Dendritic cell treated with granulocyte-macrophage colony-stimulating factor and Interleukin-4, amounts not matched to agents 40 ng/mL and 50 ng/mL, for 4 days (primary cell): ENCODE measurements around the gene PRKAA1.

Source experiments
- H3K27ac Mint-ChIP-seq: one replicate; pipeline ENCODE4 v1.8.0; 2022; ENCODE audit warnings: mild to moderate bottlenecking, mixed read lengths
- H3K27me3 Mint-ChIP-seq: one replicate; pipeline ENCODE4 v1.8.0; 2022; ENCODE audit warnings: mild to moderate bottlenecking, mixed read lengths
- H3K36me3 Mint-ChIP-seq: one replicate; pipeline ENCODE4 v1.8.0; 2022; ENCODE audit warnings: low read depth, mixed read lengths
- H3K4me1 Mint-ChIP-seq: one replicate; pipeline ENCODE4 v1.8.0; 2022; ENCODE audit warnings: low read depth, mixed read lengths
- H3K4me3 Mint-ChIP-seq: one replicate; pipeline ENCODE4 v1.8.0; 2022; ENCODE audit warnings: mild to moderate bottlenecking, moderate library complexity, mixed read lengths
- H3K9me3 Mint-ChIP-seq: one replicate; pipeline ENCODE4 v1.8.0; 2022; ENCODE audit warnings: mixed read lengths
- intact Hi-C: fragments of 100-400 bp; cut with micrococcal nuclease; formaldehyde crosslinking; loops from one replicate; pipeline ENCODE4 v1.15.0; 2022

PRKAA1 gene

GRCh38 chr5:40798012-40798800 is at the start of gene PRKAA1:
PRKAA1 (minus strand) TSS chr5:40798374; CDS start chr5:40798189, 185 bp downstream.
- Mint-ChIP-seq H3K4me1 (peaks cover 21% of the 10 kb centered on the region), H3K27ac (peak within 1 kb of the TSS; percentile 82), H3K36me3 (peaks cover 10% of the 10 kb centered on the region), H3K27me3 (peaks cover 3% of the 10 kb centered on the region), H3K9me3 (no peaks in the 10 kb centered on the region), H3K4me3 (peak within 1 kb of the TSS; percentile 83)
- intact Hi-C loops: loop anchor here (1.0 kb wide), 1 partner anchor 42 kb away; no protein-coding TSS in a partner anchor

GRCh38 chr5:40847525-40847924 is 49.4 kb upstream of the PRKAA1 start:
- no peak overlapping the region for H3K4me3 Mint-ChIP-seq
- H3K9me3 Mint-ChIP-seq: no peaks in the 10 kb centered on the region
- intact Hi-C loops: no loop called here
- no peaks in the 10 kb centered on the region for H3K27me3 Mint-ChIP-seq
- H3K4me1 Mint-ChIP-seq: peaks cover 58% of the 10 kb centered on the region
- peaks cover 73% of the 10 kb centered on the region for H3K36me3 Mint-ChIP-seq
- H3K27ac Mint-ChIP-seq: no peak overlapping the region

GRCh38 chr5:40846371-40846770 is 48.2 kb upstream of the PRKAA1 start:
- Mint-ChIP-seq H3K36me3 (peaks cover 65% of the 10 kb centered on the region), H3K9me3 (no peaks in the 10 kb centered on the region), H3K4me1 (peaks cover 58% of the 10 kb centered on the region), H3K4me3 (no peak overlapping the region), H3K27ac (no peak overlapping the region), H3K27me3 (no peaks in the 10 kb centered on the region)
- intact Hi-C loops: no loop called here

GRCh38 chr5:40844565-40844964 is 46.4 kb upstream of the PRKAA1 start:
- no peak overlapping the region for H3K27ac Mint-ChIP-seq
- peaks cover 55% of the 10 kb centered on the region for H3K4me1 Mint-ChIP-seq
- intact Hi-C loops: no loop called here
- no peaks in the 10 kb centered on the region for H3K9me3 Mint-ChIP-seq
- peaks cover 60% of the 10 kb centered on the region for H3K36me3 Mint-ChIP-seq
- no peaks in the 10 kb centered on the region for H3K27me3 Mint-ChIP-seq
- H3K4me3 Mint-ChIP-seq: no peak overlapping the region

GRCh38 chr5:40842351-40842750 is 44.2 kb upstream of the PRKAA1 start:
- Mint-ChIP-seq H3K27ac (no peak overlapping the region), H3K36me3 (peaks cover 44% of the 10 kb centered on the region), H3K4me1 (peaks cover 36% of the 10 kb centered on the region), H3K27me3 (no peaks in the 10 kb centered on the region), H3K4me3 (peak overlapping the region; percentile 93), H3K9me3 (no peaks in the 10 kb centered on the region)
- intact Hi-C loops: no loop called here

- intact Hi-C loops: no loop called here
These were observed 43.1 kb upstream of the PRKAA1 start, which contains the start of gene CARD6 for GRCh38 chr5:40841068-40841805. CARD6 (plus strand) TSS chr5:40841367; CDS start chr5:40841383, 16 bp downstream.

GRCh38 chr5:40838086-40838485 is 39.9 kb upstream of the PRKAA1 start:
- Mint-ChIP-seq H3K36me3 (peaks cover 31% of the 10 kb centered on the region), H3K4me1 (peaks cover 26% of the 10 kb centered on the region), H3K27me3 (peaks cover 2% of the 10 kb centered on the region), H3K4me3 (no peak overlapping the region), H3K27ac (no peak overlapping the region), H3K9me3 (no peaks in the 10 kb centered on the region)
- intact Hi-C loops: loop anchor here (10.0 kb wide), 1 partner anchor 1067 kb away; the partner anchor contains the start of gene RIMOC1

More at GRCh38 chr5:40841068-40841805, 43.1 kb upstream of the PRKAA1 start, which contains the start of gene CARD6:
- Mint-ChIP-seq H3K9me3 (no peaks in the 10 kb centered on the region), H3K4me3 (peak within 1 kb of the TSS; percentile 93), H3K4me1 (peaks cover 26% of the 10 kb centered on the region), H3K36me3 (peaks cover 34% of the 10 kb centered on the region), H3K27ac (peak within 1 kb of the TSS; percentile 96), H3K27me3 (peaks cover 2% of the 10 kb centered on the region)

GRCh38 chr5:40834849-40835787 is 36.9 kb upstream of the PRKAA1 start, which contains the start of gene RPL37:
RPL37 (minus strand) TSS chr5:40835222; CDS start chr5:40835185, 37 bp downstream.
- Mint-ChIP-seq H3K27me3 (peaks cover 2% of the 10 kb centered on the region), H3K36me3 (peaks cover 53% of the 10 kb centered on the region), H3K4me1 (peaks cover 39% of the 10 kb centered on the region), H3K4me3 (peak within 1 kb of the TSS; percentile 97), H3K27ac (peak within 1 kb of the TSS; percentile 98), H3K9me3 (no peaks in the 10 kb centered on the region)
- intact Hi-C loops: loop anchor here (1.0 to 10.0 kb wide), 3 partner anchors 38 to 1070 kb away; partner anchors contain the start of genes RIMOC1 and TTC33

GRCh38 chr5:40834391-40834848 is 36.2 kb upstream of the PRKAA1 start:
- Mint-ChIP-seq H3K9me3 (no peaks in the 10 kb centered on the region), H3K36me3 (peaks cover 60% of the 10 kb centered on the region)

GRCh38 chr5:40833712-40834229 is 35.6 kb upstream of the PRKAA1 start:
- peak overlapping the region; percentile 98 for H3K27ac Mint-ChIP-seq
- peak overlapping the region; percentile 97 for H3K4me3 Mint-ChIP-seq
- peaks cover 2% of the 10 kb centered on the region for H3K27me3 Mint-ChIP-seq
- H3K9me3 Mint-ChIP-seq: no peaks in the 10 kb centered on the region
- intact Hi-C loops: loop anchor here (1.0 to 10.0 kb wide), 3 partner anchors 36 to 1071 kb away; partner anchors contain the start of genes RIMOC1 and TTC33
- peaks cover 67% of the 10 kb centered on the region for H3K36me3 Mint-ChIP-seq
- H3K4me1 Mint-ChIP-seq: peaks cover 52% of the 10 kb centered on the region

More at GRCh38 chr5:40834391-40834848, 36.2 kb upstream of the PRKAA1 start:
- H3K4me1 Mint-ChIP-seq: peaks cover 46% of the 10 kb centered on the region
- H3K27ac Mint-ChIP-seq: peak overlapping the region; percentile 98
- intact Hi-C loops: loop anchor here (1.0 to 10.0 kb wide), 3 partner anchors 37 to 1070 kb away; partner anchors contain the start of genes RIMOC1 and TTC33
- H3K27me3 Mint-ChIP-seq: peaks cover 2% of the 10 kb centered on the region
- peak overlapping the region; percentile 97 for H3K4me3 Mint-ChIP-seq

GRCh38 chr5:40832345-40832744 is 34.2 kb upstream of the PRKAA1 start:
- Mint-ChIP-seq H3K36me3 (peaks cover 81% of the 10 kb centered on the region), H3K27ac (no peak overlapping the region), H3K4me1 (peaks cover 62% of the 10 kb centered on the region), H3K4me3 (no peak overlapping the region), H3K27me3 (peaks cover 2% of the 10 kb centered on the region), H3K9me3 (no peaks in the 10 kb centered on the region)
- intact Hi-C loops: loop anchor here (10.0 kb wide), 1 partner anchor 1072 kb away; the partner anchor contains the start of gene RIMOC1

GRCh38 chr5:40831346-40832210 is 33.4 kb upstream of the PRKAA1 start:
- Mint-ChIP-seq H3K4me1 (peaks cover 62% of the 10 kb centered on the region), H3K4me3 (no peak overlapping the region), H3K36me3 (peaks cover 89% of the 10 kb centered on the region), H3K27me3 (no peaks in the 10 kb centered on the region), H3K9me3 (no peaks in the 10 kb centered on the region), H3K27ac (no peak overlapping the region)
- intact Hi-C loops: loop anchor here (10.0 kb wide), 1 partner anchor 1073 kb away; the partner anchor contains the start of gene RIMOC1
